Measurements from ENCODE around the gene TRIM31.

DNA sequence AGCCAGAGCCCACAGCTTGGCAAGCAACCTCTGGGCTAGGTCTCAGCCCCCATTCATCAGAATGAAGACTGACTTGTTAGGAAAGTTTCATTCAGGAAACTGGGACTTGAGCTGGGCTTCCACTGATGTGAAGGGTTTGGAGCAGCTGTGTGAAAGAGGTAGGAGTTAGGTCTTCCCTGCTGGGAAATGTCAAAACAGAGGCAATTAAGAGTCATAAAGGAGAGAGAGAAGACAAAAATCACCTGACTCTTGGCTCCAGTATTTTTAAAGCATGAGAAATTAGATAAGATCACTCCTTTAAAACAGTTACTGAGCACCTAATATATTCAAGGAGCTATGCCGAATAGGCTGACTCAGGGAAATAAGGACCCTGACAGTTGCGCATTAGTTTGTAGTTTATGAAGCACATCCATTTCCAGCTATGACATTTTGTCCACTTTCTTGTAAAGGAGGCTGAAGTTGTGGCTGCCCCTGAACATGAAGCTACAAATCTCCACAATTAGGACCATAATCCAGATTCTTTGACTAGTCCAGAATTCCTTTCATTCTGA is 19.1 kb upstream of the TRIM31 start:
- TF ChIP-seq, protein P1, sequence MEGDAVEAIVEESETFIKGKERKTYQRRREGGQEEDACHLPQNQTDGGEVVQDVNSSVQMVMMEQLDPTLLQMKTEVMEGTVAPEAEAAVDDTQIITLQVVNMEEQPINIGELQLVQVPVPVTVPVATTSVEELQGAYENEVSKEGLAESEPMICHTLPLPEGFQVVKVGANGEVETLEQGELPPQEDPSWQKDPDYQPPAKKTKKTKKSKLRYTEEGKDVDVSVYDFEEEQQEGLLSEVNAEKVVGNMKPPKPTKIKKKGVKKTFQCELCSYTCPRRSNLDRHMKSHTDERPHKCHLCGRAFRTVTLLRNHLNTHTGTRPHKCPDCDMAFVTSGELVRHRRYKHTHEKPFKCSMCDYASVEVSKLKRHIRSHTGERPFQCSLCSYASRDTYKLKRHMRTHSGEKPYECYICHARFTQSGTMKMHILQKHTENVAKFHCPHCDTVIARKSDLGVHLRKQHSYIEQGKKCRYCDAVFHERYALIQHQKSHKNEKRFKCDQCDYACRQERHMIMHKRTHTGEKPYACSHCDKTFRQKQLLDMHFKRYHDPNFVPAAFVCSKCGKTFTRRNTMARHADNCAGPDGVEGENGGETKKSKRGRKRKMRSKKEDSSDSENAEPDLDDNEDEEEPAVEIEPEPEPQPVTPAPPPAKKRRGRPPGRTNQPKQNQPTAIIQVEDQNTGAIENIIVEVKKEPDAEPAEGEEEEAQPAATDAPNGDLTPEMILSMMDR (conservative IDR thresholded peaks at IDR 0.05 in 1 of 2, IDR thresholded peaks at IDR 0.05 in 1 of 2; ENCODE audit: low read depth in 1 of 2, low read length in 2 of 2) = no peak
- no peak for TF ChIP-seq EZH2 (IDR thresholded peaks at IDR 0.05; ENCODE audit: low read length, missing control alignments)

Data from fibroblast of lung (primary cell).